ENCODE results near the gene SBF2. TPM values are rescaled to one million over a fixed set of nuclear protein-coding genes. Genes with fewer than 3 reads are reported as not detected.

SBF2 gene
- total RNA-seq, 2 donors from 2014 or later, result 18.5 to 25.8 TPM

DNA sequence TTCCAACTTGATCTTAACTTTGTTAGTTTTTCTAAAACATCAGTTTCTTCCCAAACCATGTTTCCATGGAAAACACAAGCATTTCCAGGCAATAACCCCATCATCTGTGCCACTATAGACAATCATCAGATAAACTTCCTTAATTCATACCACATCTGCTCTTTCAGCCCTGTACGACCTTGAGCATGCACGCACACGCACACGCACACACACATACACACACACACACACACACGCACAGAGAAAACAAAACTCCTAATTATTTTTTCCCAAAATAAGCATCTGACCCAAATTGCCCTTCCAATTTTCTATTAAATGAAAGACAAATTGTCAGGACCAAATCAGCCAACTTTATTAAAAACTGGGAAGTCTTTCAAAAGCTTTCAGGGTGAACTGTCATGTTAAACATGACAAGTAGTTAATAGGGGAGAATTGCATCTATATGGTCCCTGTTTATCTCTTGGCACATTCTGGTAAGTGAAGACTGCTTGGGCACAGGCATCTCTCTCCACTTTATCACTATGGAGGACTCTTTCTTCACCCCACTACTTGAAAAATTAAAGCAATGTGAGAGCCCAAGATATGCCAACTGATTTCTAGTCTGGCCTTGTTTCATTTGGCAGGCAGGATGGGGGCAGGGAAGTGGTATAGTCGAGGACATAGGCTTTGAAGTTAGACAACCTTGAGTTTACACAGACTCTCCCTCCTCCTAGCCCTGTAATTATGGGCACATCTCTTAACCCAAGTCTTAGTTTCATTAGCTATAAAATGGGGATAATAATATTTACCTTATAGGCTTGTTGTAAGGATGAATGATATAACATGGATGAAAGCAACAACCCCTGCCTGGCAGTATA lies 25.9 kb upstream of the SBF2 start:
- ATAC-seq, result no peak
- no peak for DNase-seq
- intact Hi-C loops (cut with DNase I), result loop anchor here (5.0 to 10.0 kb wide), 3 partner anchors 345 to 563 kb away; no protein-coding TSS in a partner anchor

GRCh38 chr11:10318527-10318802 lies 24.4 kb upstream of the SBF2 start:
- intact Hi-C loops (cut with DNase I), result no loop called here
- ATAC-seq, result no peak

GRCh38 chr11:10317776-10318526 lies 23.9 kb upstream of the SBF2 start:
- intact Hi-C loops (cut with DNase I), result no loop called here
- ATAC-seq (peak in 1 of 2 donors; percentile 62), DNase-seq (no peak)

More at GRCh38 chr11:10318527-10318802, 24.4 kb upstream of the SBF2 start:
- DNase-seq, result no peak

- intact Hi-C loops (cut with DNase I), result no loop called here
- ATAC-seq, result peak in 1 of 2 donors; percentile 15
- DNase-seq, result no peak
These were observed 23.2 kb upstream of the SBF2 start for GRCh38 chr11:10317151-10317755.

DNA sequence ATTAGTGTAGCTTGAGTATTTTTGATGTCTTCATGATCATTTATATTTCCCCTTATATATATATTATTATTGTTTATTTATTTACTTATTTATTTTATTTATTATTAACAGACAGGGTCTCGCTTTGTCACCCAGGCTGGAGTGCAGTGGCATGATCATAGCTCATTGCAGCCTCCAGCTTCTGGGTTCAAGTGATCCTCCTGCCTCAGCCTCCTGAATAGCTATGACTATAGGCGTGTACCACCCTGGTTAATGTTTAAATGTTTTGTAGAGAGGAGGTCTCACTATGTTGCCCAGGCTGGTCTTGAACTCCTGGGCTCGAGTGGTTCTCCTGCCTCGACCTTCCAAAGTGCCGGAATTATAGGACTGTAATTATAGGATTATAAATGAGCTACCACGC lies 21.1 kb upstream of the SBF2 start:
- DNase-seq, result no peak
- intact Hi-C loops (cut with DNase I), result no loop called here
- ATAC-seq, result no peak

- ATAC-seq (peak; percentile 47 to 70), DNase-seq (no peak)
- intact Hi-C loops (cut with DNase I), result no loop called here
These were observed 20.4 kb upstream of the SBF2 start for GRCh38 chr11:10314199-10315072.

GRCh38 chr11:10311802-10312201 lies 17.8 kb upstream of the SBF2 start:
- DNase-seq, result no peak
- intact Hi-C loops (cut with DNase I), result no loop called here
- no peak for ATAC-seq

GRCh38 chr11:10310301-10310841 lies 16.4 kb upstream of the SBF2 start:
- intact Hi-C loops (cut with DNase I), result no loop called here
- ATAC-seq (no peak), DNase-seq (no peak)

DNA sequence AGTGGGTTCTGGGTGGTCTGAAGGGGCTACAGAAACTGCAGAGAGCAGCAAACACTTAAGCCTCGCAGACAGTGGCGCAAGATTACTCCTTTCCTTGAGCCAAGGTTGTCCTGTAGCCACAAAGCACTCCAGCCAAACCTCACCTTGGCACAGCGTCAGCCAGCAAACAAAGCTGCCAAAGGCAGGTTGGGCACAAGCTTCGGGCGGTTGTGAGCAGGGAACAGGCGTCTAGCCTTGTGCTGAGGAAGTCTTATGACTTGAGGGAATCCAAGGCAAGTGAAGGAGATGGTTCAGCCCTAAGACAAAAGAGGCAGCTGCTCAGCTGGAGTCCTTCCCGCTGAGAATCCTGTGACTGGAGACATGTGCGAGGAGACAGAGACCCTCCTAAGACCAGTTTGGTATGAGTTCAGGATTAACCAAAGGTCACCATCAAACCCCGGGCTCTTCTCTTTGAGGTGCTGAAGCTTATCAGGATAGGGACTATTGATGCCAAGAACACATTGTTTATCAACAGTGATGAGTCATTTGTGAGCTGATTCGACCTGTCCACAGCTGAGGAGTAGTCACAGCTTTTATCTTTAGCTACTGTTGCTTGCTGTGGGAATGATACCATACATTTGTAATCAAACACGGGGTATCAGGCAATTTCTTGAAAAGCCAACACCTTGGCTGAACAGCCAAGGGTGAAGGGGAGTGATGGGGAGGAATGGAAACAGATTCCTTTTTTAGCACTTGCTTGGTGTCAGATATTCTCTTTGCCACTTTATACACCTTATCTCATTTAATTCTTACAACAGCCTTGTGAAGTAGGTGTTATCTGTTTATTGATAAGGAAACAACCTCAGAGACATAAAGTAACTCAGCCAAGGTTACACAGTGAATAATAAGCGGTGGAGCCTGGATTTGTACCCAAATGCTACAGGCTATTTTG lies 15.4 kb upstream of the SBF2 start:
- ATAC-seq, result peak; percentile 4 to 41
- intact Hi-C loops (cut with DNase I), result loop anchor here (2.0 to 10.0 kb wide), 5 partner anchors 102 to 695 kb away; no protein-coding TSS in a partner anchor
- peak; percentile 62 for DNase-seq

GRCh38 chr11:10308201-10308954 lies 14.4 kb upstream of the SBF2 start:
- intact Hi-C loops (cut with DNase I), result loop anchor here (2.0 to 10.0 kb wide), 5 partner anchors 101 to 694 kb away; no protein-coding TSS in a partner anchor
- no peak for ATAC-seq

DNA sequence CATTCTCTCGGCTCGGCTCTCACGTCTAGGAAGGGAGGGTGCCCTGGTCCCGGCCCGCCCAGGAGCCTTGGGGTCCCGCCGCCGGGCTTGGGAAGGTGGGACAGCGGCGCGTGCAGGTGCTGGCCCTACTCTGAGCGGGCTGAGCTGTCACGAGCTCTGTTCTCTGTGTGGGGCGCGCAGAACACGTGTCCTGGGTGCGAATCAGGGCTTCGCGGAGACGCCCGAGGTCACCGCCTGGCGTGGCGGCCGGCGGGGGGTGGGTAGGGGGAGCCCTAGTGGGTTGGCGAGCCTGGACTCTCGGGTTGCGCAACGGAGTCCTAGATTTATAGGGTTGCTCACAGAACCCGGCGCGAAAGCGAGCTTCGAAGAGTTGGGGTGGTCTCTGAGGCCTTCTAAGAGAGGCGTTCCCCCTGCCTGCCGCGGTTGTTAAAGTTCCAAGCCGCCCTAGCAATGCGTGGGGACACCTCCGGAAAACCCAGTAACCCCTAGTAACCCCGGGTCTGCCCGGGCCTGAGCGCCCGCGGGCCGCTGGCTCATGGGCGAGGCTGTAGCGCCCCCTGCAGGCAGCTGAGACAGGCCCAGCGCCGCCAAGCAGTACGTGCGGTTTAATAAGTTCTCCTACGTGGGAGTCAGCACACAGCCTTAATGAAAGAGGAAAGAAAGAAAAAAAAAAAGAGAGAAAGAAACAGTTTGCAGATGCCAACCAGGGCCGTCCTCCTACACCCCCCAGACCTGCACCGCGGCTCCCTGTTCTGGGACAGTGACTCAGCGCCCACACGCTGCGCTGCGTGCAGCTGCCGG lies 13.6 kb upstream of the SBF2 start:
- intact Hi-C loops (cut with DNase I), result loop anchor here (2.0 to 10.0 kb wide), 5 partner anchors 100 to 693 kb away; no protein-coding TSS in a partner anchor
- DNase-seq (peak; percentile 86), ATAC-seq (peak; percentile 60 to 68)

More at GRCh38 chr11:10308201-10308954, 14.4 kb upstream of the SBF2 start:
- no peak for DNase-seq

DNA sequence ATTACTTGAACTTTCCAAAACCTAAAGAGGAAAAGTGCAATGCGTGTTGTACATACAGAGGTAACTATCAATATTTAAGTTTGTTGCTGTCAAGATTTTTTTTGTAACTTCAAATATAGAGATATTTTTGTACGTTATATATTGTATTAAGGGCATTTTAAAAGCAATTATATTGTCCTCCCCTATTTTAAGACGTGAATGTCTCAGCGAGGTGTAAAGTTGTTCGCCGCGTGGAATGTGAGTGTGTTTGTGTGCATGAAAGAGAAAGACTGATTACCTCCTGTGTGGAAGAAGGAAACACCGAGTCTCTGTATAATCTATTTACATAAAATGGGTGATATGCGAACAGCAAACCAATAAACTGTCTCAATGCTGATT lies 13.0 kb upstream of the SBF2 start:
- no peak for DNase-seq
- intact Hi-C loops (cut with DNase I), result loop anchor here (5.0 to 10.0 kb wide), 4 partner anchors 100 to 692 kb away; no protein-coding TSS in a partner anchor
- no peak for ATAC-seq

DNA sequence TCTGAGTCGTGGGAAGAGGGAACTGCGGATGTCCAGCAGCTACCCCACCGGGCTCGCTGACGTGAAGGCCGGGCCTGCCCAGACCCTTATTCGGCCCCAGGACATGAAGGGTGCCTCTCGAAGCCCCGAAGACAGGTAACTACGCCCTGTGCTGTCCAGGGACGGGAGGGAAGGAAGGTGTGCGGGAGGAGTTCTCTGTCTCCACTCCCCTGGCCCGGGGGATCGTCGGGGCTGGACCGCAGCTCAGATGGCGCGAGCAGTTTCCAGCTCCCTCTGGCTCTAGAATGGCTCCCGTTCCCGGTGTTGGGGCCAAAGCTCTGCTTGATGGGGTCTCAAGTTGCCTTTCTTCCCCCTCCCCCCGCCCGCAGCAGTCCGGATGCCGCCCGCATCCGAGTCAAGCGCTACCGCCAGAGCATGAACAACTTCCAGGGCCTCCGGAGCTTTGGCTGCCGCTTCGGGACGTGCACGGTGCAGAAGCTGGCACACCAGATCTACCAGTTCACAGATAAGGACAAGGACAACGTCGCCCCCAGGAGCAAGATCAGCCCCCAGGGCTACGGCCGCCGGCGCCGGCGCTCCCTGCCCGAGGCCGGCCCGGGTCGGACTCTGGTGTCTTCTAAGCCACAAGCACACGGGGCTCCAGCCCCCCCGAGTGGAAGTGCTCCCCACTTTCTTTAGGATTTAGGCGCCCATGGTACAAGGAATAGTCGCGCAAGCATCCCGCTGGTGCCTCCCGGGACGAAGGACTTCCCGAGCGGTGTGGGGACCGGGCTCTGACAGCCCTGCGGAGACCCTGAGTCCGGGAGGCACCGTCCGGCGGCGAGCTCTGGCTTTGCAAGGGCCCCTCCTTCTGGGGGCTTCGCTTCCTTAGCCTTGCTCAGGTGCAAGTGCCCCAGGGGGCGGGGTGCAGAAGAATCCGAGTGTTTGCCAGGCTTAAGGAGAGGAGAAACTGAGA lies 12.2 kb upstream of the SBF2 start:
- intact Hi-C loops (cut with DNase I), result loop anchor here (5.0 to 10.0 kb wide), 4 partner anchors 99 to 691 kb away; no protein-coding TSS in a partner anchor
- DNase-seq (no peak), ATAC-seq (no peak)

- ATAC-seq (peak; percentile 10 to 24), DNase-seq (peak; percentile 44)
- intact Hi-C loops (cut with DNase I), result loop anchor here (5.0 to 10.0 kb wide), 4 partner anchors 98 to 691 kb away; no protein-coding TSS in a partner anchor
These were observed 11.4 kb upstream of the SBF2 start for GRCh38 chr11:10305262-10305963.
